ENCODE results near the gene FILIP1L. TPM values are rescaled to one million over a fixed set of nuclear protein-coding genes. Genes with fewer than 3 reads are reported as not detected.

Gene FILIP1L
- total and polyA plus RNA-seq, 2 of the 13 experiments (the other 11 are each of a cell fraction or from before 2014, with no cell fraction given) = 8.1 to 187 TPM

GRCh38 chr3:99899603-99900002 lies 214.7 kb downstream of the FILIP1L start:
- CTCF ChIA-PET (ENCODE audit: low intra/inter-chr PET ratio, low total read pairs) = no interaction called here
- Histone ChIP-seq H2AFZ (ENCODE audit: low read length) (no peak overlapping the region), H3K36me3 (replicated peaks in 1 of 2; ENCODE audit: control insufficient read depth in 1 of 2, insufficient read depth in 2 of 2, low read length in 2 of 2) (no peaks in the 10 kb centered on the region), H3K4me1 (ENCODE audit: insufficient read depth, low read length) (peaks cover 74% of the 10 kb centered on the region), H4K20me1 (ENCODE audit: insufficient read depth, low read length) (no peaks in the 10 kb centered on the region), H3K4me3 (replicated peaks in 1 of 3; ENCODE audit: insufficient read depth in 1 of 3, low read depth in 2 of 3, low read length in 3 of 3) (no peak overlapping the region), H3K4me2 (ENCODE audit: low read depth, low read length) (no peak overlapping the region), H3K9ac (ENCODE audit: insufficient read depth, low read depth, low read length) (no peak overlapping the region), H3K27ac (ENCODE audit: extremely low read length, insufficient read depth, low read length) (no peak overlapping the region), H3K27me3 (ENCODE audit: control insufficient read depth in 1 of 2, insufficient read depth in 2 of 2, low read length in 2 of 2) (no peaks in the 10 kb centered on the region), H3K79me2 (ENCODE audit: insufficient read depth, low read length) (peaks cover 4% of the 10 kb centered on the region), H3K9me3 (ENCODE audit: low read length) (no peaks in the 10 kb centered on the region)
- intact Hi-C loops (cut with micrococcal nuclease; ENCODE audit: unreplicated experiment) (loop anchor here (2.0 kb wide), 1 partner anchor 21 kb away; no protein-coding TSS in a partner anchor), in situ Hi-C loops (cut with HindIII; ENCODE audit: extremely low pct_ligation_motif_present, low pct_unique_long_range_greater_than_20kb) (no loop called here)
- peak; percentile 56; the same call in 1 of the 2 replicates for TF ChIP-seq KDM1A (CRISPR knock-in tag; IDR thresholded peaks at IDR 0.05)
- peak; percentile 83 for TF ChIP-seq ZNF629 (CRISPR knock-in tag; conservative IDR thresholded peaks at IDR 0.05)
- no peak for TF ChIP-seq ZEB1 (IDR thresholded peaks at IDR 0.05; ENCODE audit: insufficient replicate concordance, low read depth)
- DNase-seq (ENCODE audit: low spot score) (no peak), ATAC-seq (no peak), FAIRE-seq (no peak)
- BruUV-seq (replicated peaks) = no TSS peak
- POLR2A ChIA-PET = no interaction called here
- 97% methylated on average over 3 of the region's 3 CpGs for WGBS (ENCODE audit: low lambda C conversion rate)

- intact Hi-C loops (cut with micrococcal nuclease; ENCODE audit: unreplicated experiment) = no loop called here
- FAIRE-seq (no peak), DNase-seq (ENCODE audit: low spot score) (no peak), ATAC-seq (no peak)
- Histone ChIP-seq H3K79me2 (ENCODE audit: insufficient read depth, low read length) (peaks cover 4% of the 10 kb centered on the region), H3K4me2 (ENCODE audit: low read depth, low read length) (no peak overlapping the region), H3K4me3 (replicated peaks in 1 of 3; ENCODE audit: insufficient read depth in 1 of 3, low read depth in 2 of 3, low read length in 3 of 3) (no peak overlapping the region), H2AFZ (ENCODE audit: low read length) (peak overlapping the region; percentile 15), H3K27ac (ENCODE audit: extremely low read length, insufficient read depth, low read length) (peak overlapping the region; percentile 44), H4K20me1 (ENCODE audit: insufficient read depth, low read length) (no peaks in the 10 kb centered on the region), H3K36me3 (replicated peaks in 1 of 2; ENCODE audit: control insufficient read depth in 1 of 2, insufficient read depth in 2 of 2, low read length in 2 of 2) (no peaks in the 10 kb centered on the region), H3K9ac (ENCODE audit: insufficient read depth, low read depth, low read length) (peak overlapping the region; percentile 18; the same call in 1 of the 2 replicates), H3K9me3 (ENCODE audit: low read length) (no peaks in the 10 kb centered on the region), H3K27me3 (ENCODE audit: control insufficient read depth in 1 of 2, insufficient read depth in 2 of 2, low read length in 2 of 2) (no peaks in the 10 kb centered on the region), H3K4me1 (ENCODE audit: insufficient read depth, low read length) (peaks cover 55% of the 10 kb centered on the region)
- TF ChIP-seq BATF2 (CRISPR knock-in tag; IDR thresholded peaks at IDR 0.05) (no peak), FOXP1 (IDR thresholded peaks at IDR 0.05) (no peak), FOXP1 (CRISPR knock-in tag; IDR thresholded peaks at IDR 0.05) (no peak), THAP8 (CRISPR knock-in tag; IDR thresholded peaks at IDR 0.05; ENCODE audit: borderline replicate concordance) (no peak), TAF1 (CRISPR knock-in tag; IDR thresholded peaks at IDR 0.05) (no peak), RFX3 (CRISPR knock-in tag; IDR thresholded peaks at IDR 0.05) (peak; percentile 33; the same call in 1 of the 2 replicates), NR2F1 (CRISPR knock-in tag; IDR thresholded peaks at IDR 0.05) (no peak), MLLT10 (CRISPR knock-in tag; IDR thresholded peaks at IDR 0.05) (no peak), HMGA1 (CRISPR knock-in tag; conservative IDR thresholded peaks at IDR 0.05) (no peak), FOXO1 (CRISPR knock-in tag; IDR thresholded peaks at IDR 0.05) (no peak), RFX1 (IDR thresholded peaks at IDR 0.05) (peak; percentile 24; the same call in 1 of the 2 replicates)
- ChIA-PET CTCF (ENCODE audit: low intra/inter-chr PET ratio, low total read pairs) (no interaction called here), POLR2A (interaction anchor here (0.6 kb wide), 1 partner anchor 52 kb away, joined by 3 read pairs; no protein-coding TSS in a partner anchor)
- in situ Hi-C loops (cut with HindIII; ENCODE audit: extremely low pct_ligation_motif_present, low pct_unique_long_range_greater_than_20kb) = no loop called here
- BruUV-seq (replicated peaks) = no TSS peak
- 93% methylated on average over 3 of the region's 3 CpGs for WGBS (ENCODE audit: low lambda C conversion rate)
Observed at GRCh38 chr3:99896482-99896881, 217.8 kb downstream of the FILIP1L start.

All from HepG2 (cell line).